Measurements from ENCODE around the gene NXF2B.
"Not testable (repeated sequence)": the region's sequence is repeated elsewhere in the genome, so short reads cannot be mapped to it uniquely, and the experiment has no call there.

NXF2B gene, protein sequence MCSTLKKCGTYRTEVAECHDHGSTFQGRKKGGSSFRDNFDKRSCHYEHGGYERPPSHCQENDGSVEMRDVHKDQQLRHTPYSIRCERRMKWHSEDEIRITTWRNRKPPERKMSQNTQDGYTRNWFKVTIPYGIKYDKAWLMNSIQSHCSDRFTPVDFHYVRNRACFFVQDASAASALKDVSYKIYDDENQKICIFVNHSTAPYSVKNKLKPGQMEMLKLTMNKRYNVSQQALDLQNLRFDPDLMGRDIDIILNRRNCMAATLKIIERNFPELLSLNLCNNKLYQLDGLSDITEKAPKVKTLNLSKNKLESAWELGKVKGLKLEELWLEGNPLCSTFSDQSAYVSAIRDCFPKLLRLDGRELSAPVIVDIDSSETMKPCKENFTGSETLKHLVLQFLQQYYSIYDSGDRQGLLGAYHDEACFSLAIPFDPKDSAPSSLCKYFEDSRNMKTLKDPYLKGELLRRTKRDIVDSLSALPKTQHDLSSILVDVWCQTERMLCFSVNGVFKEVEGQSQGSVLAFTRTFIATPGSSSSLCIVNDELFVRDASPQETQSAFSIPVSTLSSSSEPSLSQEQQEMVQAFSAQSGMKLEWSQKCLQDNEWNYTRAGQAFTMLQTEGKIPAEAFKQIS

DNA sequence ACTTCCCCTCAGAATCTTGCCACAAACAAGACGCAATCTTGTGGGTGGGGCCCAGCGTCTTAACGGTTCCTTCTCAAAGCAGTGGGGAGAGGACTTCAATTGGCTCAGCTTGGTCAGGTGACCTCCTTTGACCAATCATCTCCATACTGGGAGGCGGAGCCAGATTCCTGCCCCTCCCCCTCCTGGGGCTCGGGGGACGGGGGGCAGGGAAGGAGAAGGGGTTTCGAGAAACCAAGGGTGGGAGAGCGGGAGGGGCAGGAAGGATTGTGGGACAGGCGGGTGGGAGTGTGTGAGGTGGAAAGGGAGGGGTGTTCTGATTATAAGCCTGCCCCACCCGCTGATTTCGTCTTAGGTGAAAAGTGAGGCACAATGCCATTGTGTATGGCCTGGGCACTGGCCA, at the start of gene NXF2B:
Gene NXF2B, minus strand, starts transcription at position 101 of the 400 bp plus-strand sequence. CDS start 59,972 bp downstream, outside the sequence.
- not testable (repeated sequence) for DNase-seq

DNA sequence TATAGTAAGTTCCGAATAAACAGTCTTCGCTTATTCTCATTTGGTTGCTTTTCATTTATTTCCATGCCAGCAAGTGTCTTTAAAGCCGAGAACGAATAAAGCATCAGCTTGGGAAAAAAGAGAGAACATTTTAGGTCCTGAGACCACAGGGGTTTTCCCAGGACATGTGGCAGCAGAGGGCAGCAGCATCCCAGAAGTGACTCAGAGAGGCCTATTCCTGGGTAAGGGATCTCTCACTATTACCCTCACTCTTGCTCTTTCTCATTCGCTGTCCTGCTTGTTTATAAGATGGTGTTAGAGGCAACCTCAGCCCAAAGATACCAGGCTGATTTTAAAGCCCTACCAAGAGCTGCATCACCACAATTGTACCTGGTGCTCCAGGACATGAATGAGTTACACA, 39.0 kb upstream of the NXF2B start:
- DNase-seq: not testable (repeated sequence)

DNA sequence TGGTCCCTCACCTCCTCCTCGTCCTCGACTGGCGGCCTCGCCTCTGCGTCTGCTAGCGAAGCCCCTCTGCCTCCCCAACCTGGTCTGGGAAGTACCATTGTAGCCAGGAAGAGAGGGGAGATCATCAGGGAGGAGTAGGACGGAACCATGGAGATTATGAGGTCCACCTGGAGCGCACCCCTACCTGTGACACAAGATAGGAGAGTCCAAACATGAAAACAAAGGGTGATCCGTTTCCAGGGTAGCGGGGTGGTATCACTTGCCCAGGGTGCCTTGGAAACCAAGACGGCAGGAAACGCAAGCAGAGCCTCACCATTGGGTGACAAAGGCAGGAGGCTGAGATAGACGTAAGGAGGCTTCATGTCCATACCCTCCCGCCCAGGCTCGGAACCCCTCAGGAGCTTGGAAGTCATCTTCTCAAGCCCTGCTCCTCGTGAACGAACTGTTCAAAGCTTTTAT, 32.0 kb upstream of the NXF2B start, which contains the start of gene TCP11X2:
Gene TCP11X2, minus strand, starts transcription at position 51 of the 459 bp plus-strand sequence.
- DNase-seq: not testable (repeated sequence)

DNA sequence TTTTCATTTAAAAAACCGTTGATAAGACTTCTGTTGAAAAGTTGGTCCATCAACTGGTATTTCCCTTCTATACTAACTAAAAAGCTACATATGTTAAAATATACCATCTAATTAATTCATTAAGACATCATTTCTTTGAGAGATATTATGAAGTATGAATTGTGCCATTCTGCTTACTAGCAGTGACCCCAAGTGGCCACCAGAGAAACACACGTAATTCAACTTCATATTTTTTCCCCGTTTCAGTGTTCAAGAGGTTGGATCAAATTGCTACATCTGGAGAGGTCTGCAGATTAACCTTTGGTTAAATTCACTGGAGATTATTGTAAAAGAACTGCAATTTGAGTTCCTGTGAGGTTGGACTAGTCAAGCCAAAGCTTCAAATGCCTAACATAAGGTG, 30.4 kb upstream of the NXF2B start:
- DNase-seq: not testable (repeated sequence)

DNA sequence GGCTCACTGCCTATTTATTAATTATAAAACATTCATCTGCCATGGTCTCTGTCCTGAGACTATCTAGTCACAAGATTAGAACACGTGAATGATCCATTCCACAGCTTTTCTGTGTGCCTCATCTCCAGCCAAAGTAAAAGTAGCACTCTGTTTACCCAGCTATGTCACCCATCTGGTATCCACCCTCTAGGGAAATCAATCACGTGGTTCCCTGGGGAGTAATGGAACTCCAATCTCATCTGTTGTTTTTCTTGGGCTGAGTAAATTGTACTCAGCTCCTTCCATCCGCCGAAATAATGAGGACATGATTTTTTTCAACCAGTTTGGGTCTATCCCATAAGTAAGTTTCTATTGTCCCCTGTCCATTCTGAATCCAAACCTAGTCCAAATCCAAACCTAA, 18.8 kb upstream of the NXF2B start:
- not testable (repeated sequence) for DNase-seq

DNA sequence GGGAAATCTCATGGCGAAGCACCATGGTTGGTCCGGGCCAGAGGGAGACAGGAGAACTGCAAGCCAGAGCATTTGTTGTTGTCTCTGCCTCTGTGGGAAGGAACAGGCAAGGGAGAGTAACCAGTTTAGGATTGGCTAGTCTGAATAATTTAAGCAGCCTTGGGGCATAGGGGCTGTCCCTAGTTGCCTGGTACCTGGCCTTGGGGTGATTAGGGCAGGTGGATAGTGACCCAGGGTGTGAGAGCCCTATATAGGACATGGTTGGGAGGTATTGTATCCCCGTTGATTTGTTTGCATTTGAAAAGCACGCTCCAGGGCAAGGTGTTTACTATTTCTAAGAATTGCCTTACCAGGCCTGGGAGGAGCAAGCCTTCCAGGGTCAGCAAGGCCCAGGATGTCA, 25.3 kb downstream of the NXF2B start:
- not testable (repeated sequence) for DNase-seq

DNA sequence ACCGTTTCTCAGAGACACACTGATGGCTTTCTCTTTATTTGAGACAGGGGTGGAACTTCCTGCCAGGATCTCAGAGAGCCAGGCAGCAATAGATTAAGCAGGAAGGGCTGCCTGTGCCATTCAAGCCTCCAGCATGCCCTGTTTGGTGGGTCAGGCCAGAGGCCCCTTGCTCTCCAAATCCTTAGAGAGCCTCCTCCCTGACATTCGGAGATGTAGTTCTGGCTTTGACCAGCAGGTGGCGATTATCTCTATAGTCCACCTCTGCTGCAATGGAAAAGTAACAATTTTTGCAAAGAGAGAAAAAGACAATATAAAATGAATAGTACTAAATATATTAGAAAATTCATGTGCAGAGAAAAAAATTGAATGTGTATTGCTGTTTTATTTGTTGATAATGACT, 93.9 kb downstream of the NXF2B start:
- DNase-seq: peak; percentile 30

DNA sequence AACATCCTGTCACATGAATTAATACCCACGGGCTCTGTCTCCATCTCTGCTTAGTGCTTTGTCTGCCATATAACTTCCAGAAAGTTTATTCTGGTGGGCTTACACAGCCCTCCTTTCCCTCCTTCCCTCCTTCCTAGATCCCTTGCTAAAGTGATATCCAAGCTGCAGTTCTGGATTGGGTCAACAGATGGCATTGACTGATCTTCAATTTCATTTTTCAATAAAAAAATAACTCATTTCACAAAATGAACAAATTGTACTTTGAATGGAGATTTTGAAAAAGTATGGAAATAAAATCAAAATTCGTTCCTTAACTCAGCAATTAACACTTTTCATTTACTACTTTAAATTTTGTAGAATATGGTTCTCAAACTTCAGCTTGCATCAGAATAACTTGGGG, 97.9 kb downstream of the NXF2B start:
- DNase-seq: no peak

DNA sequence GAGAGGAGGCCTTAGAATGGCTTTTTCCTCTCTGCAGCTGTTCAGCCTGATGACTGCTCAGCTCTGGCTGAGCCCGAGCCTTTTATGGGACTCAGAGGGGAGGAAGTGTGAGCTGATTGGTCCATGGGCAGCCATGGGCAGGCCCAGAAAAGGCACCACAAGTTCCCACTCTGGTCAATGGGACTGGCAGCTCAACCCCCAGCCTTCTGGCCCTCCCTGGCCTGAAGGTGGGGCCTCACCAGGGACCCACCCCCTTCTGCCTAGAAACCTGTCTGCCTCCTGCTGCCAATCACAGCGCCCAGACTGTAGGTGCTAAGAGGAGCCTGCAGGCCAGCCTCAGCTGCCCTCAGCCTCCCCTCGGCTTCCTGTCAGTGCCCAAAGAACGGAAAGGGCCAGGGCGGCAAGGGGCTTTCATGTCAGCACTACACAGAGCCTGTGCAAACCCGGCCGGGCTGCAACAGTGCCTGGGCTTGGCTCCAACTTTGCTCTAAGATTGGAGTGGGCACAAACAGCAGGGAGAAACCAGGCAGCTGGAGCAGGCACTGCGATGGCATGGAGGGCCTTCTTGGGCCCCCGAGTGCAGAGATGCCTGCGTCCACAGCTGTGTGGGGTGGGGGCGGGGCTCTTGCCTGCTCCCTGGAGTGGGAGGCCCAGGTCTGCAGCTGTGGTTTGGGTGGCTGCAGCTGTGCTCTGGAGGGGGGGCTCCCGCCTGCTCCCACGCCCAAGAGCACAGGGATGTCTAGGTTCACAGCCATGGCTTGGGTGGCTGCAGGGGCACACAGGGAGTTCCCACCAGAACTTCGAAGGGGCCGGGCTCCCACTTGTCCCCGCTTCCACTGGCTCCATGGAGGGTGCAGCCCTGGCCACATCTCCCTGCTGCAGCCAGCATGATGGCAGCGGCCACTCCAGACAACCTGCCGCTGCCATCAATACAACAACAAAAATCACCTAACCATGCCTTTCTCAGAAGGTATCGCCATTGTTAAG, 100.2 kb downstream of the NXF2B start:
- no peak for DNase-seq

DNA sequence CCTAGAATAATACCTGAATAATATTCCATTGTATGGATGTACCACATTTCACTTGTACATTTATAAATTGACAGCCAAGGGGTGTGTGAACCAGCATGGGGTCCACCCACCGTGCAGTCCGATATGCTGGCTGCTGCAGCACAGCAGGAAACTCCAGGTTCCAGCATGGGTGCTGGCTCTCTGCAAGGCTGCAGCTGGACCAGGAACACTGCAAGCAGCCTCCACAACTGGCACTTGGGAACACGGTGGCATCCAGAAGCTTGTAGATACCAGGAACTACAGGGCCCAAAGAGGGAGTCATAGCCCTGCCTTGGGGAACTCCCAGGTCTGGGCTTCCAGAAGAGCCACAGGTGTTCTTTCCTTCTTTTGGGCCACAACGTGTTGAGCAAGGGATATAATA, 101.6 kb downstream of the NXF2B start:
- no peak for DNase-seq

All from activated CD4-positive, alpha-beta T cell treated with anti-CD3 and anti-CD28 coated beads for 1 hour (primary cell).